IMR-90 (cell line): ENCODE data around the gene EVA1A. TPM values are rescaled to one million over a fixed set of nuclear protein-coding genes. Genes with fewer than 3 reads are reported as not detected.

Experiments used
- ATAC-seq: fragments of 200-7000 bp; cut with Tn5 transposase; 2 replicates; pipeline ENCODE4 v1.9.1; 2020; ENCODE audit warnings: low read depth, mild to moderate bottlenecking, moderate library complexity
- BruUV-seq: library from RNA; stranded (reverse); fragments of 400-500 nt; replicated peaks from 2 replicates; lab custom pipeline; 2021; lab: Mats Ljungman, UMichigan
- CTCF ChIA-PET: fragments of 300-600 bp; formaldehyde crosslinking; extraction: SDS; loops from one replicate; lab custom pipeline; 2021; ENCODE audit warnings: antibody characterized with exemption; lab: Yijun Ruan, JAX
- POLR2A ChIA-PET: fragments of 300-600 bp; sonication (Branson Sonifier 250); formaldehyde crosslinking; loops from one replicate; lab custom pipeline; 2022; ENCODE audit warnings: antibody characterized with exemption; ENCODE audit not compliant: unreplicated experiment; lab: Charles Lee
- DNase-seq: peaks from one replicate; pipeline ENCODE4 v3.0.0; 2013
- H2AFZ ChIP-seq: replicated peaks from 2 replicates; pipeline ENCODE3; 2013; ENCODE audit warnings: low read length, mild to moderate bottlenecking; ENCODE audit not compliant: poor library complexity
- H2AK5ac ChIP-seq: 2 replicates; pipeline ENCODE4 v1.6.1; 2013; ENCODE audit warnings: low read depth, low read length, inconsistent platforms
- H2AK9ac ChIP-seq: replicated peaks from 2 replicates; pipeline ENCODE3; 2013; ENCODE audit warnings: mild to moderate bottlenecking, low read depth, low read length, moderate library complexity; ENCODE audit not compliant: poor library complexity
- H2BK120ac ChIP-seq: 2 replicates; pipeline ENCODE4 v1.6.1; 2013; ENCODE audit warnings: low read depth, low read length, inconsistent platforms
- H2BK15ac ChIP-seq: 3 replicates; pipeline ENCODE4 v1.6.1; 2013; ENCODE audit warnings: low read depth, low read length, inconsistent platforms
- H2BK20ac ChIP-seq: 2 replicates; pipeline ENCODE4 v1.6.1; 2013; ENCODE audit warnings: low read depth, mild to moderate bottlenecking, inconsistent platforms, low read length, moderate library complexity
- H2BK5ac ChIP-seq: 2 replicates; pipeline ENCODE4 v1.6.1; 2013; ENCODE audit warnings: mild to moderate bottlenecking, low read depth, low read length, inconsistent platforms; ENCODE audit not compliant: poor library complexity, severe bottlenecking
- H3K14ac ChIP-seq: replicated peaks from 2 replicates; pipeline ENCODE4 v1.6.1; 2013; ENCODE audit warnings: low read depth, low read length, inconsistent platforms
- H3K18ac ChIP-seq: 2 replicates; pipeline ENCODE4 v1.6.1; 2013; ENCODE audit warnings: low read depth, low read length, control low read depth
- H3K23ac ChIP-seq: 2 replicates; pipeline ENCODE4 v1.6.1; 2013; ENCODE audit warnings: low read depth, low read length, inconsistent platforms
- H3K27ac ChIP-seq: 2 replicates; pipeline ENCODE4 v1.5.1; 2013; ENCODE audit warnings: mild to moderate bottlenecking, control low read depth, low read length; ENCODE audit not compliant: insufficient read depth
- H3K27me3 ChIP-seq: 2 replicates; pipeline ENCODE4 v1.6.1; 2013; ENCODE audit warnings: low read length; ENCODE audit not compliant: control insufficient read depth, insufficient read depth
- H3K36me3 ChIP-seq: 2 replicates; pipeline ENCODE4 v1.6.1; 2013; ENCODE audit warnings: low read length, mixed read lengths; ENCODE audit not compliant: control insufficient read depth, insufficient read depth
- H3K4ac ChIP-seq: 2 replicates; pipeline ENCODE4 v1.6.1; 2013; ENCODE audit warnings: low read depth, low read length, inconsistent platforms
- H3K4me1 ChIP-seq: 2 replicates; pipeline ENCODE4 v1.6.1; 2013; ENCODE audit warnings: low read length, mixed read lengths; ENCODE audit not compliant: control insufficient read depth, insufficient read depth
- H3K4me2 ChIP-seq: 2 replicates; pipeline ENCODE4 v1.6.1; 2013; ENCODE audit warnings: low read depth, mild to moderate bottlenecking, control low read depth, low read length, moderate library complexity
- H3K4me3 ChIP-seq: 2 replicates; pipeline ENCODE4 v1.5.1; 2013; ENCODE audit warnings: low read depth, mild to moderate bottlenecking, control low read depth, low read length, moderate library complexity; ENCODE audit not compliant: insufficient read depth
- H3K56ac ChIP-seq: 2 replicates; pipeline ENCODE4 v1.6.1; 2013; ENCODE audit warnings: low read length, inconsistent platforms; ENCODE audit not compliant: insufficient read depth; ENCODE audit errors: extremely low read depth
- H3K79me1 ChIP-seq, 2 experiments: 2 replicates each; pipeline ENCODE4 v1.6.1; 2013; ENCODE audit warnings: low read length in 2 of 2, inconsistent platforms in 1 of 2, low read depth in 1 of 2
- H3K9ac ChIP-seq: 2 replicates; pipeline ENCODE4 v1.6.1; 2013; ENCODE audit warnings: low read depth, low read length, control low read depth
- H3K9me1 ChIP-seq: 2 replicates; pipeline ENCODE4 v1.6.1; 2013; ENCODE audit warnings: low read length, inconsistent platforms; ENCODE audit not compliant: insufficient read depth
- H3K9me3 ChIP-seq: 2 replicates; pipeline ENCODE4 v1.6.1; 2013; ENCODE audit warnings: low read length; ENCODE audit not compliant: control insufficient read depth, insufficient read depth
- H4K20me1 ChIP-seq: 2 replicates; pipeline ENCODE4 v1.6.1; 2013; ENCODE audit warnings: low read length, inconsistent platforms; ENCODE audit not compliant: insufficient read depth
- H4K5ac ChIP-seq: 2 replicates; pipeline ENCODE4 v1.6.1; 2013; ENCODE audit warnings: mild to moderate bottlenecking, low read depth, low read length, control low read depth
- H4K8ac ChIP-seq, 2 experiments: 2 replicates each; pipeline ENCODE4 v1.6.1; 2013; ENCODE audit warnings: low read depth in 2 of 2, low read length in 2 of 2, control low read depth in 1 of 2, inconsistent platforms in 1 of 2
- H4K91ac ChIP-seq: 2 replicates; pipeline ENCODE4 v1.6.1; 2013; ENCODE audit warnings: low read depth, low read length, inconsistent platforms; ENCODE audit not compliant: insufficient read depth
- CEBPB ChIP-seq: IDR thresholded peaks from 2 replicates; pipeline ENCODE4 v1.6.1; 2012; ENCODE audit warnings: low read depth, low read length, improper control_type of control experiment
- CHD1 ChIP-seq: IDR thresholded peaks from 2 replicates; pipeline ENCODE4 v1.6.1; 2012; ENCODE audit warnings: low read depth, low read length, improper control_type of control experiment
- FOS ChIP-seq: fragments of 150-350 bp; IDR thresholded peaks from 2 replicates; pipeline ENCODE4 v1.6.1; 2016; ENCODE audit warnings: low read depth, low read length
- NFE2L2 ChIP-seq: fragments of 150-350 bp; IDR thresholded peaks from 2 replicates; pipeline ENCODE4 v1.6.1; 2016; ENCODE audit warnings: low read depth, mild to moderate bottlenecking, low read length
- RCOR1 ChIP-seq: IDR thresholded peaks from 2 replicates; pipeline ENCODE4 v1.6.1; 2012; ENCODE audit warnings: mild to moderate bottlenecking, low read length, improper control_type of control experiment; ENCODE audit not compliant: insufficient replicate concordance
- RFX5 ChIP-seq: IDR thresholded peaks from 2 replicates; pipeline ENCODE4 v1.8.0; 2012; ENCODE audit warnings: low read depth, mild to moderate bottlenecking, low read length, moderate library complexity
- WGBS, 2 experiments: methylation state at CpG; one replicate each; pipeline versions ENCODE4 v1.1.5 to v1.1.7; 2013; ENCODE audit warnings: missing lambda C conversion rate in 2 of 2; ENCODE audit not compliant: insufficient read length in 1 of 2; ENCODE audit errors: extremely low coverage in 2 of 2; 5-methylcytosine and 5-hydroxymethylcytosine counted together
- dilution Hi-C: fragments of 300-500 bp; cut with HindIII; formaldehyde crosslinking; loops from one replicate; pipeline ENCODE4 v1.14.3; 2018; ENCODE audit warnings: low sequenced_read_pairs; ENCODE audit not compliant: unreplicated experiment
- in situ Hi-C: fragments of 300-500 bp; cut with MboI; formaldehyde crosslinking; loops from 3 replicates; pipeline ENCODE4 v1.14.3; 2019; ENCODE audit warnings: low sequenced_read_pairs, inconsistent platforms, mixed read lengths
- intact Hi-C: fragments of 100-400 bp; cut with micrococcal nuclease; formaldehyde crosslinking; loops from 2 replicates; pipeline ENCODE4 v1.10.0; 2022
- polyA plus RNA-seq, 3 experiments: library from polyadenylated mRNA; depleted of rRNA; stranded (reverse); fragments of >200 nt; gene quantifications; 2 replicates each; pipeline ENCODE4 v1.2.3, GENCODE V29; 2012; ENCODE audit warnings: low replicate concordance in 1 of 3
- total RNA-seq: library from RNA; depleted of rRNA; stranded (reverse); fragments of >200 nt; gene quantifications from 2 replicates; pipeline ENCODE4 v1.2.3, GENCODE V29; 2012

Gene EVA1A
- total and polyA plus RNA-seq, 2 of the 4 experiments (the other 2 are of a cell fraction), result 54.5 to 93.7 TPM

DNA sequence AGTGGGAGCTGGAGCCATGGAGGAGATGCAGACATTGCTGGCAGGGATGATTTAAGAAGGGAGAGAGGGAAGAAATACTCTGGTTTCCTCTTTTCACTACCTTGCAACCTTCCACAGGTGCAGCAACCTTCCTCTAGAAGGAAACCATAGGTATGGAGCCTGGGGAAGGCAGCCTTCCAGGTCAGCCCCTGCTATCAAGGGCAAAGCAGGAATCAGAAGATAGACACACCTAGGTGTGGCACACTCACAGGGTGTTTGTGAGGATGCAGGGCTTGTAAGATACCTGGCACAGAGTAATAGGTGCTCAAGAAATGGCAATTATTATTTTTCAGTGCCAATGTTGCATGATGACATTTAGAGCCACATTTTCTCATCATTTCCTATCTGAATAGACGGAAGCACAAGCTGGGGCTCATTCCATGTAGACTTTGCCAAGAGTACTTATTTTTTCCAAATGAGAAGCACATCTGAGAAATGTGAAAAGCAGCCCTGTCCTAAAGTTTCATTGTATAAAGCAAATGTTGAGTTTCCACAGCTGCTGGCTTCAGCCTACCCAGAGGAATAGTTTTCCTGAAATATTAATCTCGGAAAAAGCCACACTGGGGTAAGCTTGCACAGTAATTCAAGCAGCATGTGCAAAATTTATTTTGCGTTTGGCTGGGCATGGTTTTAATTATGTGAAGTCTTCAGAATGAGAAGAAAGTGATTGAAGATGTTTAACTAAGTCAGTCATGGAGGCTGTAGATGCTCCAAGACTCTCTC, 20.6 kb downstream of the EVA1A start (continued):
- TF ChIP-seq FOS, result no peak

DNA sequence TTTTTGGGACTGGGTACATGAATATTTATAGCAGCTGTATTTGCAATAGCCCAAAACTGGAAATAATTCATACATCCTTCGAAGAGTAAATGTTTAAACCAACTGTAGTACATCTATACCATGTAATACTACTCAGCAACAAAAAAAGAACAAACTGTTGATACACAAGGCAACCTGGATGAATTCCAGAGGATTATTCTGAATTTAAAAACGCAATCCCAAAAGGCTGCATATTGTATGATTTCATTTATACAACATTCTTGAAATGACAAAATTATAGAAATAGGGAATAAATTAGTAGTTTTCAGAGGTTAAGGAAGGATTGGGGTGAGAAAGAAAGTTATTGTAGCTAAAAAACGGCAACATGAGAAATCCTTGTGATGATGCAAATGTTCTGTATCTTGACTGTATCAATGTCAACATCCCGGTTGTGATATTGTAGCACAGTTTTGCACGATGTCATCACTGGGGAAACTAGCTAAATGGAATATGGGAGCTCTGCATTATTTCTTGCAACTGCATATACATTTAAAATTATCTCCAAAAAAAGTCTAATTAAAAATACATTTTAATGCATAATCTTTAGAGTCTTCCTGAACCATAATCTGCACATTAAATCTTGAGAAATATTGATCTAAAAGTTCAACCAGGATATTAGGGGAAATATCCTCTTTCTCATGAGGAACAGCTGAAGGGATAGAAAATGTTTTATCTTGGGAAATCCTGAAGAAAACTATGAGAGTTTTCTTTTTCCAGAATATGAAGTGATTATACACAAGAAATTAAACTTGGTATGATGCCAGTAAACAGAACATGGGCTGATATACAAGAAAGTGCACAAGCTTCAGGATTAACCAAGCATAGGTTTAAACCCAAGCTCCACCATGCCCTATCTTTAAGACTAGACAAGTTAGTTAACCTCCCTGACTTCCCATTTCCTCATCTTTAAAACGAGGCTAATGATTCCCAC, 21.9 kb downstream of the EVA1A start:
- peaks cover 9% of the 10 kb centered on the region for H3K36me3 ChIP-seq
- H4K91ac ChIP-seq, result no peak overlapping the region
- ChIA-PET POLR2A (no interaction called here), CTCF (no interaction called here)
- no peak overlapping the region for H2BK20ac ChIP-seq
- H3K4me3 ChIP-seq, result no peak overlapping the region
- no peaks in the 10 kb centered on the region for H3K27me3 ChIP-seq
- H3K23ac ChIP-seq, result 0 out of 2 replicates have a peak overlapping the region, but pooled peaks have one; percentile 64
- H2BK120ac ChIP-seq, result no peak overlapping the region
- no peak overlapping the region for H4K5ac ChIP-seq
- no peak overlapping the region for H2AK5ac ChIP-seq
- no peak for DNase-seq
- H4K8ac ChIP-seq, result no peak overlapping the region
- BruUV-seq, result no TSS peak
- no peak overlapping the region for H2AFZ ChIP-seq
- no peak overlapping the region for H3K56ac ChIP-seq
- TF ChIP-seq CHD1 (no peak), CEBPB (peak; percentile 14; the same call in 1 of the 2 replicates), RFX5 (no peak), RCOR1 (no peak), NFE2L2 (no peak)
- dilution Hi-C loops (no loop called here), intact Hi-C loops (no loop called here), in situ Hi-C loops (no loop called here)
- H2BK15ac ChIP-seq, result no peak overlapping the region
- no peak overlapping the region for H3K27ac ChIP-seq
- H3K9me1 ChIP-seq, result peaks cover 19% of the 10 kb centered on the region
- WGBS, 2 experiments, result no CpG with 5 or more reads among the region's 6 CpGs
- no peak overlapping the region for H2BK5ac ChIP-seq
- H3K14ac ChIP-seq, result no peak overlapping the region
- H3K18ac ChIP-seq, result no peak overlapping the region
- H4K20me1 ChIP-seq, result peaks cover 30% of the 10 kb centered on the region
- H2AK9ac ChIP-seq, result no peak overlapping the region
- peaks cover 4% of the 10 kb centered on the region; the same call in 1 of the 2 replicates for H3K4me1 ChIP-seq
- no peak overlapping the region for H3K4ac ChIP-seq
- peaks cover 39 to 69% of the 10 kb centered on the region in 2 experiments for H3K79me1 ChIP-seq
- H3K9ac ChIP-seq, result no peak overlapping the region
- ATAC-seq, result no peak
- H3K4me2 ChIP-seq, result no peak overlapping the region
- H3K9me3 ChIP-seq, result no peaks in the 10 kb centered on the region
